HCT116 (cell line): ENCODE results near the gene MGME1. TPM values are rescaled to one million over a fixed set of nuclear protein-coding genes. Genes with fewer than 3 reads are reported as not detected.

Experiments used
- ATAC-seq: fragments of 200-7000 bp; cut with Tn5 transposase; 2 replicates; pipeline ENCODE4 v1.9.1; 2020; ENCODE audit warnings: mild to moderate bottlenecking, moderate library complexity
- BruUV-seq: library from RNA; stranded (reverse); fragments of 400-500 nt; replicated peaks from 2 replicates; lab custom pipeline; 2021; lab: Mats Ljungman, UMichigan
- CTCF ChIA-PET: fragments of 300-600 bp; sonication (Branson Sonifier 250); formaldehyde crosslinking; loops from one replicate; lab custom pipeline; 2021; ENCODE audit warnings: antibody characterized with exemption; lab: Charles Lee
- POLR2A ChIA-PET: fragments of 300-600, 350-600 bp; sonication (Branson Sonifier 250); formaldehyde crosslinking; loops from one replicate; lab custom pipeline; 2021; ENCODE audit warnings: antibody characterized with exemption; lab: Charles Lee
- RAD21 ChIA-PET, 2 experiments: fragments of 300-600 bp; sonication (Branson Sonifier 250); formaldehyde crosslinking; loops; one replicate each; lab custom pipeline; 2023; ENCODE audit warnings: low total read pairs in 2 of 2; ENCODE audit not compliant: uncharacterized antibody in 2 of 2, unreplicated experiment in 2 of 2, low non-redundant PET in 1 of 2; lab: Charles Lee
- DNase-seq: peaks from one replicate; pipeline ENCODE4 v3.0.0-alpha.2; 2010; ENCODE audit warnings: low read depth, low spot score
- H2AFZ ChIP-seq: fragments of 200-600 bp; shearing (Covaris generic), sonication (generic); 2 replicates; pipeline ENCODE4 v1.6.1; 2017; ENCODE audit warnings: low read depth, mixed run types, mixed read lengths, antibody characterized with exemption, low read length; ENCODE audit not compliant: poor library complexity, severe bottlenecking
- H3K27ac ChIP-seq: 2 replicates; pipeline ENCODE4 v1.5.1; 2012; ENCODE audit warnings: low read depth, low read length
- H3K27me3 ChIP-seq: fragments of 200-600 bp; sonication (generic); 2 replicates; pipeline ENCODE4 v1.6.1; 2016; ENCODE audit warnings: mixed run types, low read length, mixed read lengths; ENCODE audit not compliant: insufficient read depth
- H3K36me3 ChIP-seq, 2 experiments: fragments of 200-500 bp in 1 of 2; fragments of 200-600 bp in 1 of 2; sonication (Bioruptor generic) in 1 of 2; sonication (generic) in 1 of 2; 2 replicates each; pipeline versions ENCODE4 v1.5.1 to v1.6.1; 2014 to 2016; ENCODE audit warnings: low read length in 2 of 2, inconsistent platforms in 1 of 2, mixed read lengths in 1 of 2, mixed run types in 1 of 2; ENCODE audit not compliant: insufficient read depth in 2 of 2, control insufficient read depth in 1 of 2
- H3K4me1 ChIP-seq, 2 experiments: fragments of 200-600 bp in 1 of 2; sonication (generic) in 1 of 2; 2 replicates each; pipeline versions ENCODE4 v1.5.1 to v1.6.1; 2012 to 2017; ENCODE audit warnings: low read length in 2 of 2, inconsistent platforms in 1 of 2, mild to moderate bottlenecking in 1 of 2, mixed read lengths in 1 of 2, mixed run types in 1 of 2, moderate library complexity in 1 of 2; ENCODE audit not compliant: insufficient read depth in 2 of 2, control insufficient read depth in 1 of 2
- H3K4me2 ChIP-seq: fragments of 200-600 bp; sonication (generic); 2 replicates; pipeline ENCODE4 v1.6.1; 2017; ENCODE audit warnings: mixed run types, low read length, mixed read lengths
- H3K4me3 ChIP-seq, 2 experiments: fragments of 200-600 bp in 1 of 2; sonication (generic) in 1 of 2; replicated peaks in 1 of 2; 2 replicates each; pipeline ENCODE4 v1.5.1; 2011 to 2016; ENCODE audit warnings: low read length in 2 of 2, control low read depth in 1 of 2, low read depth in 1 of 2, mild to moderate bottlenecking in 1 of 2, mixed read lengths in 1 of 2, mixed run types in 1 of 2
- H3K79me2 ChIP-seq: fragments of 200-600 bp; sonication (generic); 2 replicates; pipeline ENCODE4 v1.6.1; 2017; ENCODE audit warnings: mild to moderate bottlenecking, mixed run types, low read length, moderate library complexity, mixed read lengths; ENCODE audit not compliant: insufficient read depth
- H3K9ac ChIP-seq: fragments of 200-600 bp; sonication (generic); 2 replicates; pipeline ENCODE4 v1.6.1; 2016; ENCODE audit warnings: low read length, mixed read lengths
- H3K9me2 ChIP-seq: fragments of 200-600 bp; sonication (generic), shearing (Covaris generic); 2 replicates; pipeline ENCODE4 v1.6.1; 2017; ENCODE audit warnings: mixed run types, mild to moderate bottlenecking, moderate library complexity; ENCODE audit not compliant: insufficient read depth
- H3K9me3 ChIP-seq, 2 experiments: fragments of 200-500 bp in 1 of 2; fragments of 200-600 bp in 1 of 2; sonication (Bioruptor generic) in 1 of 2; sonication (generic) in 1 of 2; 2 replicates each; pipeline ENCODE4 v1.6.1; 2014 to 2017; ENCODE audit warnings: low read length in 2 of 2, mixed read lengths in 2 of 2, inconsistent platforms in 1 of 2, low read depth in 1 of 2, mild to moderate bottlenecking in 1 of 2, mixed run types in 1 of 2, moderate library complexity in 1 of 2; ENCODE audit not compliant: control insufficient read depth in 1 of 2, insufficient read depth in 1 of 2
- H4K20me1 ChIP-seq: fragments of 200-600 bp; sonication (generic), shearing (Covaris generic); 2 replicates; pipeline ENCODE4 v1.6.1; 2017; ENCODE audit warnings: mixed run types, mild to moderate bottlenecking, moderate library complexity; ENCODE audit not compliant: insufficient read depth
- ATF3 ChIP-seq: IDR thresholded peaks from 2 replicates; pipeline ENCODE4 v1.6.1; 2012
- CBX3 ChIP-seq: IDR thresholded peaks from 2 replicates; pipeline ENCODE4 v1.6.1; 2012; ENCODE audit warnings: low read depth
- CEBPB ChIP-seq: IDR thresholded peaks from 2 replicates; pipeline ENCODE4 v1.6.1; 2012; ENCODE audit warnings: low read depth
- CTCF ChIP-seq, 3 experiments: fragments of 200-600 bp in 1 of 3; sonication (generic) in 1 of 3; IDR thresholded peaks in 2 of 3; conservative IDR thresholded peaks in 1 of 3; 2 replicates each; pipeline ENCODE4 v1.5.1; 2012 to 2017; ENCODE audit warnings: low read depth in 2 of 3, low read length in 2 of 3, antibody characterized with exemption in 1 of 3, borderline replicate concordance in 1 of 3, control low read depth in 1 of 3, mild to moderate bottlenecking in 1 of 3, mixed read lengths in 1 of 3, mixed run types in 1 of 3, moderate library complexity in 1 of 3; ENCODE audit not compliant: insufficient read depth in 1 of 3
- JUND ChIP-seq: IDR thresholded peaks from 2 replicates; pipeline ENCODE4 v1.6.1; 2012
- REST ChIP-seq: IDR thresholded peaks from 2 replicates; pipeline ENCODE4 v1.6.1; 2012; ENCODE audit warnings: low read depth
- YY1 ChIP-seq: IDR thresholded peaks from 2 replicates; pipeline ENCODE4 v1.6.1; 2011; ENCODE audit warnings: low read length, low read depth, moderate library complexity, mild to moderate bottlenecking; ENCODE audit not compliant: insufficient replicate concordance; ENCODE audit errors: extremely low read depth
- ZBTB33 ChIP-seq: IDR thresholded peaks from 2 replicates; pipeline ENCODE4 v1.6.1; 2011; ENCODE audit warnings: mild to moderate bottlenecking, low read length, moderate library complexity; ENCODE audit not compliant: insufficient replicate concordance; ENCODE audit errors: extremely low read depth
- intact Hi-C: fragments of 100-400 bp; cut with micrococcal nuclease; formaldehyde crosslinking; loops from 2 replicates; pipeline ENCODE4 v1.10.0; 2022
- total RNA-seq: library from RNA; stranded (reverse); gene quantifications from one replicate; pipeline ENCODE4 v1.2.1, GENCODE V29; 2021; ENCODE audit not compliant: unreplicated experiment
- TF ChIP-seq, protein P1 (sequence below): IDR thresholded peaks from 2 replicates; pipeline ENCODE4 v1.6.1; 2012

The MGME1 gene
- total RNA-seq, 1 experiment from 2014 or later, result 37.1 TPM

GRCh38 chr20:18011951-18012645, 43.3 kb downstream of the MGME1 start:
- no peak overlapping the region for H3K4me3 ChIP-seq
- ChIA-PET CTCF (no interaction called here), RAD21 (no interaction called here), POLR2A (no interaction called here)
- H3K9me2 ChIP-seq, result no peaks in the 10 kb centered on the region
- H3K27me3 ChIP-seq, result no peaks in the 10 kb centered on the region
- no peaks in the 10 kb centered on the region for H3K79me2 ChIP-seq
- ATAC-seq, result no peak
- H2AFZ ChIP-seq, result no peak overlapping the region
- H3K27ac ChIP-seq, result no peak overlapping the region
- H4K20me1 ChIP-seq, result no peaks in the 10 kb centered on the region
- no TSS peak for BruUV-seq
- no peak overlapping the region for H3K9ac ChIP-seq
- no peaks in the 10 kb centered on the region for H3K4me1 ChIP-seq
- intact Hi-C loops, result no loop called here
- H3K9me3 ChIP-seq, result no peaks in the 10 kb centered on the region
- H3K36me3 ChIP-seq, result no peaks in the 10 kb centered on the region
- no peak overlapping the region for H3K4me2 ChIP-seq
- no peak for DNase-seq
- TF ChIP-seq YY1, result no peak
- TF ChIP-seq CBX3, result no peak
- no peak for TF ChIP-seq CTCF (IDR thresholded peaks at IDR 0.05 in 2 of 3, conservative IDR thresholded peaks at IDR 0.05 in 1 of 3; ENCODE audit: borderline replicate concordance in 1 of 3, insufficient read depth in 1 of 3, low read depth in 2 of 3, low read length in 2 of 3)
- TF ChIP-seq CEBPB, result no peak
- no peak for TF ChIP-seq JUND
- TF ChIP-seq, protein P1, sequence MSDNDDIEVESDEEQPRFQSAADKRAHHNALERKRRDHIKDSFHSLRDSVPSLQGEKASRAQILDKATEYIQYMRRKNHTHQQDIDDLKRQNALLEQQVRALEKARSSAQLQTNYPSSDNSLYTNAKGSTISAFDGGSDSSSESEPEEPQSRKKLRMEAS, result no peak
- no peak for TF ChIP-seq ZBTB33
- TF ChIP-seq REST, result no peak
- no peak for TF ChIP-seq ATF3
